ENCODE results near the gene ZNF419. TPM values are rescaled to one million over a fixed set of nuclear protein-coding genes. Genes with fewer than 3 reads are reported as not detected.

ZNF419 gene
- total and polyA plus RNA-seq, 9 of the 15 experiments (the other 6 are each of a cell fraction or from before 2014, with no cell fraction given), result 0.07 to 5.4 (median 1.5) TPM

DNA sequence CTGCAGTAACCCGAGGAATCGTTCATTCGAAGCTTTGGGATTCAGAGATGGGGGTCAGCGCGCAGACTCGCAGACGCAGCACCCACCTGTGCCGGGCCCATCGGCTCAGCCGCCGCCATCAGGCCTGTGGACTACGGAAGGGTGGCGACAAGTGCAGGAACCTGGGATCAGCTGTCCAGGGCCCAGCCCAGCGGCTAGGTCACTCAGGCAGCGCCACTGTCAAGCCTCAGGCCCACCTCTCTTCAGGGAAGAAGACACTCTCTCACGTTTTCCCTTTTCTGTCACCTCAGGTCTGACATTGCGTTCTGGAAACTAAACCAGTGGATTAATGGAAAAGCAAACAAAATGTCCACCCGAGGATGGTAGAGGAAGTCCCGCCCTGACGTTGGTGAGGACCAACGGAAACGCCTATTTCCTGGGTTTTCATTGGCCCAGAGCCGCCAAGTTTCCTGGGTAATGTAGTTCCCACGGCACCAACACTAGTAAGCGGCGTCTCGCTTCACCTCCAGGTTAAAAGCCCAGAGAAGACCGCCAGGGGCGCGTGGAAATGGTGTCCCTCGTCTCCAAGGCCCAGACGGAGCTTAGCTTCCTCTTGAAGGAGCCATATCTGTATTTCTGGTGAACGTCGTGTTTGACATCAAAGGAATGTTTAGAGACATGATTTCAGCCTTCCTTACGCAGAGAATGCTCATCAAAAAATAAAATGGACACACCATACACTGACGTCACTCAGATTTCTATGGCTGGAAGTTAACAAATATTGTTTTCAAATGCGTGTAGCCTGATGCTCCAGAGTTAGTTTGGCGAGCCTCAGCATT is 10.2 kb upstream of the ZNF419 start, which contains the start of gene ZNF772 (continued):
- TF ChIP-seq, protein P1, sequence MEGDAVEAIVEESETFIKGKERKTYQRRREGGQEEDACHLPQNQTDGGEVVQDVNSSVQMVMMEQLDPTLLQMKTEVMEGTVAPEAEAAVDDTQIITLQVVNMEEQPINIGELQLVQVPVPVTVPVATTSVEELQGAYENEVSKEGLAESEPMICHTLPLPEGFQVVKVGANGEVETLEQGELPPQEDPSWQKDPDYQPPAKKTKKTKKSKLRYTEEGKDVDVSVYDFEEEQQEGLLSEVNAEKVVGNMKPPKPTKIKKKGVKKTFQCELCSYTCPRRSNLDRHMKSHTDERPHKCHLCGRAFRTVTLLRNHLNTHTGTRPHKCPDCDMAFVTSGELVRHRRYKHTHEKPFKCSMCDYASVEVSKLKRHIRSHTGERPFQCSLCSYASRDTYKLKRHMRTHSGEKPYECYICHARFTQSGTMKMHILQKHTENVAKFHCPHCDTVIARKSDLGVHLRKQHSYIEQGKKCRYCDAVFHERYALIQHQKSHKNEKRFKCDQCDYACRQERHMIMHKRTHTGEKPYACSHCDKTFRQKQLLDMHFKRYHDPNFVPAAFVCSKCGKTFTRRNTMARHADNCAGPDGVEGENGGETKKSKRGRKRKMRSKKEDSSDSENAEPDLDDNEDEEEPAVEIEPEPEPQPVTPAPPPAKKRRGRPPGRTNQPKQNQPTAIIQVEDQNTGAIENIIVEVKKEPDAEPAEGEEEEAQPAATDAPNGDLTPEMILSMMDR (IDR thresholded peaks at IDR 0.05 in 2 of 3, conservative IDR thresholded peaks at IDR 0.05 in 1 of 3; ENCODE audit: insufficient read depth in 2 of 3, low read depth in 1 of 3, low read length in 3 of 3), result peak; percentile 37 to 56 (median 48); a peak in 5 of 6 replicates
- TF ChIP-seq IFI16 (CRISPR knock-in tag; IDR thresholded peaks at IDR 0.05) (no peak), ZFX (CRISPR knock-in tag; IDR thresholded peaks at IDR 0.05) (no peak), ZFPM2 (CRISPR knock-in tag; IDR thresholded peaks at IDR 0.05) (no peak), MCM3 (IDR thresholded peaks at IDR 0.05) (no peak), ZNF347 (CRISPR knock-in tag; IDR thresholded peaks at IDR 0.05; ENCODE audit: low read depth) (no peak), SIN3A (IDR thresholded peaks at IDR 0.05; ENCODE audit: borderline replicate concordance in 2 of 2, control insufficient read depth in 1 of 2, low read depth in 2 of 2, low read length in 2 of 2) (no peak), NCOA4 (IDR thresholded peaks at IDR 0.05; ENCODE audit: partially characterized antibody) (no peak), RFX1 (IDR thresholded peaks at IDR 0.05) (no peak), ZNF766 (CRISPR knock-in tag; conservative IDR thresholded peaks at IDR 0.05) (no peak), ILK (tag; IDR thresholded peaks at IDR 0.05; ENCODE audit: borderline replicate concordance, low read depth) (no peak), ZNF263 (CRISPR knock-in tag; IDR thresholded peaks at IDR 0.05; ENCODE audit: borderline replicate concordance) (no peak), TCFL5 (CRISPR knock-in tag; conservative IDR thresholded peaks at IDR 0.05) (no peak), NCOA2 (IDR thresholded peaks at IDR 0.05; ENCODE audit: partially characterized antibody in 2 of 2) (no peak)
- TF ChIP-seq, protein P2, sequence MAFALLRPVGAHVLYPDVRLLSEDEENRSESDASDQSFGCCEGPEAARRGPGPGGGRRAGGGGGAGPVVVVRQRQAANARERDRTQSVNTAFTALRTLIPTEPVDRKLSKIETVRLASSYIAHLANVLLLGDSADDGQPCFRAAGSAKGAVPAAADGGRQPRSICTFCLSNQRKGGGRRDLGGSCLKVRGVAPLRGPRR (CRISPR knock-in tag; IDR thresholded peaks at IDR 0.05), result no peak
- TF ChIP-seq, protein P3, sequence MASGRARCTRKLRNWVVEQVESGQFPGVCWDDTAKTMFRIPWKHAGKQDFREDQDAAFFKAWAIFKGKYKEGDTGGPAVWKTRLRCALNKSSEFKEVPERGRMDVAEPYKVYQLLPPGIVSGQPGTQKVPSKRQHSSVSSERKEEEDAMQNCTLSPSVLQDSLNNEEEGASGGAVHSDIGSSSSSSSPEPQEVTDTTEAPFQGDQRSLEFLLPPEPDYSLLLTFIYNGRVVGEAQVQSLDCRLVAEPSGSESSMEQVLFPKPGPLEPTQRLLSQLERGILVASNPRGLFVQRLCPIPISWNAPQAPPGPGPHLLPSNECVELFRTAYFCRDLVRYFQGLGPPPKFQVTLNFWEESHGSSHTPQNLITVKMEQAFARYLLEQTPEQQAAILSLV (tag; IDR thresholded peaks at IDR 0.05), result no peak
- TF ChIP-seq, protein P4, sequence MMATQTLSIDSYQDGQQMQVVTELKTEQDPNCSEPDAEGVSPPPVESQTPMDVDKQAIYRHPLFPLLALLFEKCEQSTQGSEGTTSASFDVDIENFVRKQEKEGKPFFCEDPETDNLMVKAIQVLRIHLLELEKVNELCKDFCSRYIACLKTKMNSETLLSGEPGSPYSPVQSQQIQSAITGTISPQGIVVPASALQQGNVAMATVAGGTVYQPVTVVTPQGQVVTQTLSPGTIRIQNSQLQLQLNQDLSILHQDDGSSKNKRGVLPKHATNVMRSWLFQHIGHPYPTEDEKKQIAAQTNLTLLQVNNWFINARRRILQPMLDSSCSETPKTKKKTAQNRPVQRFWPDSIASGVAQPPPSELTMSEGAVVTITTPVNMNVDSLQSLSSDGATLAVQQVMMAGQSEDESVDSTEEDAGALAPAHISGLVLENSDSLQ (IDR thresholded peaks at IDR 0.05), result peak; percentile 24; the same call in 1 of the 2 replicates
- TF ChIP-seq, protein P5, sequence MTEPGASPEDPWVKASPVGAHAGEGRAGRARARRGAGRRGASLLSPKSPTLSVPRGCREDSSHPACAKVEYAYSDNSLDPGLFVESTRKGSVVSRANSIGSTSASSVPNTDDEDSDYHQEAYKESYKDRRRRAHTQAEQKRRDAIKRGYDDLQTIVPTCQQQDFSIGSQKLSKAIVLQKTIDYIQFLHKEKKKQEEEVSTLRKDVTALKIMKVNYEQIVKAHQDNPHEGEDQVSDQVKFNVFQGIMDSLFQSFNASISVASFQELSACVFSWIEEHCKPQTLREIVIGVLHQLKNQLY (CRISPR knock-in tag; conservative IDR thresholded peaks at IDR 0.05), result no peak
- TF ChIP-seq, protein P6, sequence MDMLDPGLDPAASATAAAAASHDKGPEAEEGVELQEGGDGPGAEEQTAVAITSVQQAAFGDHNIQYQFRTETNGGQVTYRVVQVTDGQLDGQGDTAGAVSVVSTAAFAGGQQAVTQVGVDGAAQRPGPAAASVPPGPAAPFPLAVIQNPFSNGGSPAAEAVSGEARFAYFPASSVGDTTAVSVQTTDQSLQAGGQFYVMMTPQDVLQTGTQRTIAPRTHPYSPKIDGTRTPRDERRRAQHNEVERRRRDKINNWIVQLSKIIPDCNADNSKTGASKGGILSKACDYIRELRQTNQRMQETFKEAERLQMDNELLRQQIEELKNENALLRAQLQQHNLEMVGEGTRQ (CRISPR knock-in tag; IDR thresholded peaks at IDR 0.05), result no peak

Data from K562 (cell line).